ENCODE data around the gene MCF2L2. TPM values are rescaled to one million over a fixed set of nuclear protein-coding genes. Genes with fewer than 3 reads are reported as not detected.
"Not testable (repeated sequence)": the region's sequence is repeated elsewhere in the genome, so short reads cannot be mapped to it uniquely, and the experiment has no call there.

The MCF2L2 gene
- total and polyA plus RNA-seq, 9 donors = 0.09 to 0.56 (median 0.24) TPM

- not testable (repeated sequence) for H3K4me3 ChIP-seq (ENCODE audit: low read length); H3K4me1 ChIP-seq (ENCODE audit: control insufficient read depth, insufficient read depth, low read length); H3K27ac ChIP-seq (ENCODE audit: low read length); H3K27me3 ChIP-seq (ENCODE audit: control insufficient read depth, insufficient read depth, low read length); DNase-seq; H3K36me3 ChIP-seq (ENCODE audit: control insufficient read depth, insufficient read depth, low read length); H3K9me3 ChIP-seq (replicated peaks; ENCODE audit: control insufficient read depth, low read depth, low read length)
- 80% methylated on average over 1 of the region's 5 CpGs for WGBS (ENCODE audit: insufficient coverage)
Measured at GRCh38 chr3:183371600-183371968, 56.8 kb downstream of the MCF2L2 start.

- WGBS (ENCODE audit: insufficient coverage) = 90% methylated on average over 1 of the region's 4 CpGs
- Histone ChIP-seq H3K4me3 (ENCODE audit: low read length) (no peak overlapping the region), H3K27ac (ENCODE audit: low read length) (no peak overlapping the region), H3K9me3 (replicated peaks; ENCODE audit: control insufficient read depth, low read depth, low read length) (no peaks in the 10 kb centered on the region), H3K4me1 (ENCODE audit: control insufficient read depth, insufficient read depth, low read length) (no peaks in the 10 kb centered on the region), H3K27me3 (ENCODE audit: control insufficient read depth, insufficient read depth, low read length) (no peaks in the 10 kb centered on the region), H3K36me3 (ENCODE audit: control insufficient read depth, insufficient read depth, low read length) (no peaks in the 10 kb centered on the region)
- DNase-seq = no peak
Measured at GRCh38 chr3:183370391-183370790, 58.0 kb downstream of the MCF2L2 start.

GRCh38 chr3:183369627-183370026 is 58.8 kb downstream of the MCF2L2 start:
- H3K27ac ChIP-seq (ENCODE audit: low read length) = no peak overlapping the region
- H3K27me3 ChIP-seq (ENCODE audit: control insufficient read depth, insufficient read depth, low read length) = no peaks in the 10 kb centered on the region
- DNase-seq = no peak
- H3K9me3 ChIP-seq (replicated peaks; ENCODE audit: control insufficient read depth, low read depth, low read length) = no peaks in the 10 kb centered on the region
- H3K4me1 ChIP-seq (ENCODE audit: control insufficient read depth, insufficient read depth, low read length) = no peaks in the 10 kb centered on the region
- H3K36me3 ChIP-seq (ENCODE audit: control insufficient read depth, insufficient read depth, low read length) = no peaks in the 10 kb centered on the region
- WGBS (ENCODE audit: insufficient coverage) = no CpG with 5 or more reads among the region's 2 CpGs
- H3K4me3 ChIP-seq (ENCODE audit: low read length) = no peak overlapping the region

GRCh38 chr3:183369117-183369516 is 59.3 kb downstream of the MCF2L2 start:
- H3K36me3 ChIP-seq (ENCODE audit: control insufficient read depth, insufficient read depth, low read length) = no peaks in the 10 kb centered on the region
- H3K4me1 ChIP-seq (ENCODE audit: control insufficient read depth, insufficient read depth, low read length) = no peaks in the 10 kb centered on the region
- no peak overlapping the region for H3K4me3 ChIP-seq (ENCODE audit: low read length)
- DNase-seq = no peak
- H3K27me3 ChIP-seq (ENCODE audit: control insufficient read depth, insufficient read depth, low read length) = no peaks in the 10 kb centered on the region
- H3K9me3 ChIP-seq (replicated peaks; ENCODE audit: control insufficient read depth, low read depth, low read length) = no peaks in the 10 kb centered on the region
- H3K27ac ChIP-seq (ENCODE audit: low read length) = no peak overlapping the region
- WGBS (ENCODE audit: insufficient coverage) = 71% methylated on average over 3 of the region's 4 CpGs

- H3K27me3 ChIP-seq (ENCODE audit: control insufficient read depth, insufficient read depth, low read length) = no peaks in the 10 kb centered on the region
- H3K9me3 ChIP-seq (replicated peaks; ENCODE audit: control insufficient read depth, low read depth, low read length) = no peaks in the 10 kb centered on the region
- no peaks in the 10 kb centered on the region for H3K4me1 ChIP-seq (ENCODE audit: control insufficient read depth, insufficient read depth, low read length)
- no peak for DNase-seq
- no CpG with 5 or more reads among the region's 3 CpGs for WGBS (ENCODE audit: insufficient coverage)
- H3K4me3 ChIP-seq (ENCODE audit: low read length) = no peak overlapping the region
- no peaks in the 10 kb centered on the region for H3K36me3 ChIP-seq (ENCODE audit: control insufficient read depth, insufficient read depth, low read length)
- H3K27ac ChIP-seq (ENCODE audit: low read length) = no peak overlapping the region
Measured at GRCh38 chr3:183360971-183361624, 67.3 kb downstream of the MCF2L2 start.

GRCh38 chr3:183359036-183359435 is 69.4 kb downstream of the MCF2L2 start:
- no peak for DNase-seq
- H3K9me3 ChIP-seq (replicated peaks; ENCODE audit: control insufficient read depth, low read depth, low read length) = no peaks in the 10 kb centered on the region
- no peaks in the 10 kb centered on the region for H3K27me3 ChIP-seq (ENCODE audit: control insufficient read depth, insufficient read depth, low read length)
- H3K4me3 ChIP-seq (ENCODE audit: low read length) = no peak overlapping the region
- H3K36me3 ChIP-seq (ENCODE audit: control insufficient read depth, insufficient read depth, low read length) = no peaks in the 10 kb centered on the region
- WGBS (ENCODE audit: insufficient coverage) = 0% methylated on average over 1 of the region's 2 CpGs
- no peak overlapping the region for H3K27ac ChIP-seq (ENCODE audit: low read length)
- H3K4me1 ChIP-seq (ENCODE audit: control insufficient read depth, insufficient read depth, low read length) = no peaks in the 10 kb centered on the region

- 82% methylated on average over 3 of the region's 8 CpGs for WGBS (ENCODE audit: insufficient coverage)
- no peaks in the 10 kb centered on the region for H3K36me3 ChIP-seq (ENCODE audit: control insufficient read depth, insufficient read depth, low read length)
Measured at GRCh38 chr3:183357564-183358079, 70.8 kb downstream of the MCF2L2 start.

GRCh38 chr3:183356920-183357319 is 71.5 kb downstream of the MCF2L2 start:
- Histone ChIP-seq H3K4me3 (ENCODE audit: low read length) (no peak overlapping the region), H3K9me3 (replicated peaks; ENCODE audit: control insufficient read depth, low read depth, low read length) (no peaks in the 10 kb centered on the region), H3K27me3 (ENCODE audit: control insufficient read depth, insufficient read depth, low read length) (no peaks in the 10 kb centered on the region), H3K27ac (ENCODE audit: low read length) (no peak overlapping the region), H3K4me1 (ENCODE audit: control insufficient read depth, insufficient read depth, low read length) (no peaks in the 10 kb centered on the region), H3K36me3 (ENCODE audit: control insufficient read depth, insufficient read depth, low read length) (no peaks in the 10 kb centered on the region)
- no peak for DNase-seq

More at GRCh38 chr3:183357564-183358079, 70.8 kb downstream of the MCF2L2 start:
- Histone ChIP-seq H3K4me3 (ENCODE audit: low read length) (no peak overlapping the region), H3K9me3 (replicated peaks; ENCODE audit: control insufficient read depth, low read depth, low read length) (no peaks in the 10 kb centered on the region), H3K4me1 (ENCODE audit: control insufficient read depth, insufficient read depth, low read length) (no peaks in the 10 kb centered on the region), H3K27me3 (ENCODE audit: control insufficient read depth, insufficient read depth, low read length) (no peaks in the 10 kb centered on the region), H3K27ac (ENCODE audit: low read length) (no peak overlapping the region)
- DNase-seq = no peak

GRCh38 chr3:183354874-183355273 is 73.5 kb downstream of the MCF2L2 start:
- Histone ChIP-seq H3K4me3 (ENCODE audit: low read length) (no peak overlapping the region), H3K36me3 (ENCODE audit: control insufficient read depth, insufficient read depth, low read length) (no peaks in the 10 kb centered on the region), H3K27ac (ENCODE audit: low read length) (no peak overlapping the region), H3K9me3 (replicated peaks; ENCODE audit: control insufficient read depth, low read depth, low read length) (no peaks in the 10 kb centered on the region), H3K27me3 (ENCODE audit: control insufficient read depth, insufficient read depth, low read length) (no peaks in the 10 kb centered on the region), H3K4me1 (ENCODE audit: control insufficient read depth, insufficient read depth, low read length) (no peaks in the 10 kb centered on the region)
- WGBS (ENCODE audit: insufficient coverage) = no CpG with 5 or more reads among the region's 1 CpG
- no peak for DNase-seq

GRCh38 chr3:183354325-183354831 is 74.0 kb downstream of the MCF2L2 start:
- no peak overlapping the region for H3K27ac ChIP-seq (ENCODE audit: low read length)
- H3K4me3 ChIP-seq (ENCODE audit: low read length) = no peak overlapping the region
- WGBS (ENCODE audit: insufficient coverage) = 57% methylated on average over 1 of the region's 3 CpGs
- no peaks in the 10 kb centered on the region for H3K36me3 ChIP-seq (ENCODE audit: control insufficient read depth, insufficient read depth, low read length)
- DNase-seq = no peak
- H3K4me1 ChIP-seq (ENCODE audit: control insufficient read depth, insufficient read depth, low read length) = no peaks in the 10 kb centered on the region
- H3K9me3 ChIP-seq (replicated peaks; ENCODE audit: control insufficient read depth, low read depth, low read length) = no peaks in the 10 kb centered on the region
- H3K27me3 ChIP-seq (ENCODE audit: control insufficient read depth, insufficient read depth, low read length) = no peaks in the 10 kb centered on the region

- WGBS (ENCODE audit: insufficient coverage) = 92% methylated on average over 3 of the region's 7 CpGs
- Histone ChIP-seq H3K4me3 (ENCODE audit: low read length) (no peak overlapping the region), H3K27me3 (ENCODE audit: control insufficient read depth, insufficient read depth, low read length) (no peaks in the 10 kb centered on the region), H3K9me3 (replicated peaks; ENCODE audit: control insufficient read depth, low read depth, low read length) (no peaks in the 10 kb centered on the region), H3K27ac (ENCODE audit: low read length) (no peak overlapping the region), H3K4me1 (ENCODE audit: control insufficient read depth, insufficient read depth, low read length) (no peaks in the 10 kb centered on the region), H3K36me3 (ENCODE audit: control insufficient read depth, insufficient read depth, low read length) (no peaks in the 10 kb centered on the region)
- no peak for DNase-seq
Measured at GRCh38 chr3:183353421-183353820, 75.0 kb downstream of the MCF2L2 start.
